H4 (cell line): ENCODE data around the gene PLCD1. TPM values are rescaled to one million over a fixed set of nuclear protein-coding genes. Genes with fewer than 3 reads are reported as not detected.
"Not testable (repeated sequence)": the region's sequence is repeated elsewhere in the genome, so short reads cannot be mapped to it uniquely, and the experiment has no call there.

Experiments
- DNase-seq: peaks from one replicate; pipeline ENCODE4 v3.0.0-alpha.2; 2015; ENCODE audit warnings: low spot score
- total RNA-seq: library from RNA; depleted of rRNA; stranded (reverse); fragments of >200 nt; shearing (Covaris generic); gene quantifications from 2 replicates; pipeline ENCODE4 v1.2.3, GENCODE V29; 2014

PLCD1 gene
- total RNA-seq, 1 experiment from 2014 or later: 2.7 TPM

GRCh38 chr3:38000242-38000916 is 29.1 kb downstream of the PLCD1 start:
- no peak for DNase-seq

GRCh38 chr3:37999836-38000235 is 29.6 kb downstream of the PLCD1 start:
- DNase-seq: no peak

GRCh38 chr3:37997791-37998370 is 31.6 kb downstream of the PLCD1 start:
- DNase-seq: no peak

GRCh38 chr3:37997342-37997741 is 32.1 kb downstream of the PLCD1 start:
- no peak for DNase-seq

- DNase-seq: peak; percentile 64
Observed at GRCh38 chr3:37996785-37997301, 32.6 kb downstream of the PLCD1 start.

- no peak for DNase-seq
Observed at GRCh38 chr3:37995652-37996641, 33.5 kb downstream of the PLCD1 start.

- DNase-seq: no peak
Observed at GRCh38 chr3:37994639-37994972, 34.8 kb downstream of the PLCD1 start.

- no peak for DNase-seq
Observed at GRCh38 chr3:37993820-37994638, 35.4 kb downstream of the PLCD1 start.

- no peak for DNase-seq
Observed at GRCh38 chr3:37993460-37993819, 36.0 kb downstream of the PLCD1 start.

- DNase-seq: no peak
Observed at GRCh38 chr3:37993067-37993455, 36.4 kb downstream of the PLCD1 start.

GRCh38 chr3:37992271-37993066 is 37.0 kb downstream of the PLCD1 start:
- DNase-seq: no peak

- DNase-seq: no peak
Observed at GRCh38 chr3:37991823-37992222, 37.6 kb downstream of the PLCD1 start.

GRCh38 chr3:37991109-37991508 is 38.3 kb downstream of the PLCD1 start:
- no peak for DNase-seq

GRCh38 chr3:37990527-37990926 is 38.9 kb downstream of the PLCD1 start, which contains the start of gene VILL:
Gene VILL, plus strand, starts transcription at chr3:37990786. Its CDS starts 2,887 bp downstream, at chr3:37993673.
- DNase-seq: no peak

- no peak for DNase-seq
Observed at GRCh38 chr3:37989821-37990480, 39.5 kb downstream of the PLCD1 start.

- DNase-seq: no peak
Observed at GRCh38 chr3:37988931-37989525, 40.4 kb downstream of the PLCD1 start.

- DNase-seq: not testable (repeated sequence)
Observed at GRCh38 chr3:37988376-37988775, 41.1 kb downstream of the PLCD1 start.

- no peak for DNase-seq
Observed at GRCh38 chr3:37987751-37988179, 41.7 kb downstream of the PLCD1 start.

- DNase-seq: no peak
Observed at GRCh38 chr3:37987315-37987697, 42.1 kb downstream of the PLCD1 start.
